RWPE2 (cell line): ENCODE results near the gene NAB1.

ENCODE experiments used
- ATAC-seq: fragments of 200-7000 bp; cut with Tn5 transposase; 3 replicates; pipeline ENCODE4 v1.9.1; 2021; ENCODE audit warnings: low read depth
- DNase-seq: peaks from one replicate; pipeline ENCODE4 v3.0.0-alpha.2; 2020; ENCODE audit warnings: low spot score
- H3K27ac ChIP-seq: fragments of 450-650 bp; 2 replicates; pipeline ENCODE4 v1.5.1; 2017; ENCODE audit warnings: mild to moderate bottlenecking; ENCODE audit not compliant: poor library complexity, severe bottlenecking
- H3K27me3 ChIP-seq: fragments of 250-450 bp; sonication (Bioruptor Pico); 2 replicates; pipeline ENCODE4 v1.5.1; 2021; ENCODE audit warnings: mild to moderate bottlenecking, moderate library complexity; ENCODE audit not compliant: insufficient read depth, poor library complexity, severe bottlenecking
- H3K36me3 ChIP-seq: fragments of 250-450 bp; sonication (Bioruptor Pico); 2 replicates; pipeline ENCODE4 v1.5.1; 2020; ENCODE audit warnings: low read depth, mild to moderate bottlenecking, moderate library complexity
- H3K4me1 ChIP-seq: fragments of 250-450 bp; sonication (Bioruptor Pico); 2 replicates; pipeline ENCODE4 v1.5.1; 2021; ENCODE audit warnings: mild to moderate bottlenecking, moderate library complexity; ENCODE audit not compliant: insufficient read depth, poor library complexity, severe bottlenecking
- H3K4me3 ChIP-seq: fragments of 250-450 bp; sonication (Bioruptor Pico); 2 replicates; pipeline ENCODE4 v1.5.1; 2021; ENCODE audit warnings: mild to moderate bottlenecking, moderate library complexity; ENCODE audit not compliant: severe bottlenecking
- H3K9me3 ChIP-seq: fragments of 250-450 bp; sonication (Bioruptor Pico); 2 replicates; pipeline ENCODE4 v1.5.1; 2021; ENCODE audit warnings: mild to moderate bottlenecking, moderate library complexity; ENCODE audit not compliant: severe bottlenecking
- TF ChIP-seq, protein P1 (sequence below): fragments of 450-650 bp; IDR thresholded peaks from one replicate; pipeline ENCODE4 v1.5.1; 2017; ENCODE audit warnings: mild to moderate bottlenecking, moderate library complexity; ENCODE audit not compliant: poor library complexity, severe bottlenecking

Gene NAB1

DNA sequence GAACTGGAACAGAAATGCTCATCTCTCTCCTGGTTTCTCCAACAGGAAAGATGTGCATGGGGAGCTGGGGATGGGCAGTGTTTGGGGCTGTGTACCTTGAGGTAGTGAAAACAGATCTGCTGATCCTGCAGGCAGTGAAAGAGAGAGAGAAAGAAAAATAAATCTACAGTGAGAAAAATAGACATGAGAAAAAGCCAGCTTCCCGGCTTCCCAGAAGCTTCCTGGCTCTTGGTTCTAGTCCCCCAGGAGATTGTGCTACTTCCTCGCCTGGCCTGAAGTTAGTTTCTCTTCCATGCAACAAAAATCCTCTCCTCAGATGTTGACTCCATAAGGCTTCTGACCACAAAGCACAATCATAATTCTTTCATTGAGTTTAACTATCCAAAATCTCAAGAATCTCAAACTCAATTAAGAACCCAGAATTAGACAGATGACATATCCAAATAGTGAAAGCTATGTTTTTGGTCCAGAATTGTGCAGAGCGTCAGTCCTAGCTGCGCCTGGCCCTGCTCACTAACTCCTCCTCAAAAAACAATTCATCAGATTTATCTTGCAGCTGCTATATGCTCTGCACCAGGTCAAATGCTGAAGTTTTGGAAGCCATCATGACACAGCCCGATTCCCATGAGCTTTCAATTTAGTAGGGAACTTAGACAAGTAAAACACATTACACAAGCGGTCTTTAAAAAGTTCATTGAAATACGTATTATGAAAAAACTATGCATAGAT is 20.1 kb upstream of the NAB1 start:
- no peaks in the 10 kb centered on the region for H3K27me3 ChIP-seq
- H3K4me3 ChIP-seq = no peak overlapping the region
- no peaks in the 10 kb centered on the region for H3K9me3 ChIP-seq
- H3K27ac ChIP-seq = no peak overlapping the region
- DNase-seq (no peak), ATAC-seq (no peak)
- TF ChIP-seq, protein P1, sequence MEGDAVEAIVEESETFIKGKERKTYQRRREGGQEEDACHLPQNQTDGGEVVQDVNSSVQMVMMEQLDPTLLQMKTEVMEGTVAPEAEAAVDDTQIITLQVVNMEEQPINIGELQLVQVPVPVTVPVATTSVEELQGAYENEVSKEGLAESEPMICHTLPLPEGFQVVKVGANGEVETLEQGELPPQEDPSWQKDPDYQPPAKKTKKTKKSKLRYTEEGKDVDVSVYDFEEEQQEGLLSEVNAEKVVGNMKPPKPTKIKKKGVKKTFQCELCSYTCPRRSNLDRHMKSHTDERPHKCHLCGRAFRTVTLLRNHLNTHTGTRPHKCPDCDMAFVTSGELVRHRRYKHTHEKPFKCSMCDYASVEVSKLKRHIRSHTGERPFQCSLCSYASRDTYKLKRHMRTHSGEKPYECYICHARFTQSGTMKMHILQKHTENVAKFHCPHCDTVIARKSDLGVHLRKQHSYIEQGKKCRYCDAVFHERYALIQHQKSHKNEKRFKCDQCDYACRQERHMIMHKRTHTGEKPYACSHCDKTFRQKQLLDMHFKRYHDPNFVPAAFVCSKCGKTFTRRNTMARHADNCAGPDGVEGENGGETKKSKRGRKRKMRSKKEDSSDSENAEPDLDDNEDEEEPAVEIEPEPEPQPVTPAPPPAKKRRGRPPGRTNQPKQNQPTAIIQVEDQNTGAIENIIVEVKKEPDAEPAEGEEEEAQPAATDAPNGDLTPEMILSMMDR = no peak
- H3K4me1 ChIP-seq = peaks cover 5% of the 10 kb centered on the region
- no peaks in the 10 kb centered on the region for H3K36me3 ChIP-seq

DNA sequence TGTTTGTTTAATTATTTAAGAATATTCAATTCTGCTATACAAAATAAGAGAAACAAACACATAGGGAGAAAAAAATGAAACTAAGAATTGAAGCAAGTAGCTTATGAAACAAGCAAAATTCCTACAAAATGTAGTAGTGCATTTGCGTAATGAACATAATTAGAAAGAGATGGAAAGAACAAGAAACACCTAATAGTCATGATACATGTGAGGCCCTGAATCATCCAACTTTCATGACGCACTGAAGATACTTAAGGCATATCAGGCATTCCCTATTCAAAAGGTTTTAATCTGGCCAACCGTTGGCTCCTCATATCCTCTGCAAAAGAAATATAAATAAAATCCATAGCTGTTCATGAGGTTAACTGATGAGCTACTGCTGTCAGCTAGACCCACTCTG is 14.5 kb upstream of the NAB1 start:
- H3K27ac ChIP-seq = no peak overlapping the region
- no peak overlapping the region for H3K4me3 ChIP-seq
- no peaks in the 10 kb centered on the region for H3K36me3 ChIP-seq
- no peak for DNase-seq
- peaks cover 23% of the 10 kb centered on the region for H3K4me1 ChIP-seq
- H3K27me3 ChIP-seq = no peaks in the 10 kb centered on the region
- H3K9me3 ChIP-seq = no peaks in the 10 kb centered on the region
- no peak for ATAC-seq
- TF ChIP-seq, protein P1 = no peak

DNA sequence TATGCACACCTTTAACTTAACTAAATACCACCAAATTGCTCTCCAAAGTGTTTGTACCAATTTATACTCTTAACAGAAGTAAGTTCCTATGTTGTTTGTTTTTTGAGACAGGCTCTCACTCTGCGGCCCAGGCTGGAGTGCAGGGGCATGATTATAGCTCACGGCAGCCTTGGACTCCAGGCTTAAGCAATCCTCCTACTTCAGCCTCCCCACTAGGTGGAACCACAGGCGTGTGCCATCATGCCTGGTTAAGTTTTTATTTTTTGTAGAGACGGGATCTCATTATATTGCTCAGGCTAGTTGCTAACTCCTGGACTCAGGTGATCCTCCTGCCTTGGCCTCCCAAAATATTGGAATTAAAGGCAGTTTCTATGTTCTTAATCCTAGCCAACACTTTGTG is 13.1 kb upstream of the NAB1 start:
- peak overlapping the region; percentile 62 for H3K27ac ChIP-seq
- TF ChIP-seq, protein P1 = no peak
- H3K36me3 ChIP-seq = no peaks in the 10 kb centered on the region
- no peak for ATAC-seq
- H3K27me3 ChIP-seq = no peaks in the 10 kb centered on the region
- no peak for DNase-seq
- H3K9me3 ChIP-seq = no peaks in the 10 kb centered on the region
- peaks cover 23% of the 10 kb centered on the region for H3K4me1 ChIP-seq
- no peak overlapping the region for H3K4me3 ChIP-seq

- peak; percentile 79 for ATAC-seq
- Histone ChIP-seq H3K27me3 (no peaks in the 10 kb centered on the region), H3K27ac (peak overlapping the region; percentile 62), H3K36me3 (no peaks in the 10 kb centered on the region), H3K4me3 (no peak overlapping the region), H3K4me1 (peaks cover 23% of the 10 kb centered on the region), H3K9me3 (no peaks in the 10 kb centered on the region)
- DNase-seq = no peak
- TF ChIP-seq, protein P1 = no peak
Observed at GRCh38 chr2:190636361-190636760, 12.5 kb upstream of the NAB1 start.

- TF ChIP-seq, protein P1 = no peak
- Histone ChIP-seq H3K9me3 (no peaks in the 10 kb centered on the region), H3K4me3 (no peak overlapping the region), H3K27me3 (no peaks in the 10 kb centered on the region), H3K27ac (peak overlapping the region; percentile 62), H3K36me3 (no peaks in the 10 kb centered on the region), H3K4me1 (peaks cover 23% of the 10 kb centered on the region)
- DNase-seq (no peak), ATAC-seq (peak; percentile 68)
Observed at GRCh38 chr2:190637281-190637734, 11.6 kb upstream of the NAB1 start.
